Astrocyte of the cerebellum (primary cell): Measurements from ENCODE around the gene RMRP.
A peak's percentile ranks its signal among the peaks of the same experiment; 100 is the strongest.

Experiments used
- DNase-seq: peaks from one replicate; pipeline ENCODE4 v3.0.0-alpha.2; 2011; ENCODE audit warnings: low read depth
- H3K4me3 ChIP-seq: 2 replicates; pipeline ENCODE4 v1.5.1; 2011; ENCODE audit warnings: mild to moderate bottlenecking, low read depth, low read length, moderate library complexity
- in situ Hi-C: cut with HindIII; loops from 2 replicates; pipeline ENCODE4 v1.10.0; 2017; ENCODE audit warnings: low sequenced_read_pairs
- TF ChIP-seq, protein P1 (sequence below): IDR thresholded peaks from 2 replicates; pipeline ENCODE4 v1.5.1; 2012; ENCODE audit warnings: low read length, low read depth, moderate library complexity, mild to moderate bottlenecking; ENCODE audit errors: missing control alignments

RMRP gene

DNA sequence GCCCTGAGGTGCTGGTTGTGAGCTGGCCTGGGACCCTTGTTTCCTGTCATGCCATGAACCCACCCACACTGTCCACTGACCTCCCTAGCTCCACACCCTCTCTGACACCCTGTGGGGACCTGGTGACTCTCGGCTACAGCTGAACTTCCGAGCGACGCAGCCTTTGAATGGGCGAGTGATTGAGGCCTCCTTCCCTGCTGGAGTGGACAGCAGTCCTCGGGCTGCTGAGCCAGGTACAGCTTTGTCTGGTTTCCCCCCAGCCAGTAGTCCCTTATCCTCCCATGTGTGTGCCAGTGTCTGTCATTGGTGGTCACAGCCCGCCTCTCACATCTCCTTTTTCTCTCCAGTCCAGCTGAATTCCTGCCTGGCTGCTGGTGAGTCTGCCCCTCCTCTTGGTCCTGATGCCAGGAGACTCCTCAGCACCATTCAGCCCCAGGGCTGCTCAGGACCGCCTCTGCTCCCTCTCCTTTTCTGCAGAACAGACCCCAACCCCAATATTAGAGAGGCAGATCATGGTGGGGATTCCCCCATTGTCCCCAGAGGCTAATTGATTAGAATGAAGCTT is 22.0 kb upstream of the RMRP start:
- no peak for DNase-seq
- in situ Hi-C loops: loop anchor here (5.0 to 10.0 kb wide), 2 partner anchors 32 to 75 kb away; partner anchors contain the start of gene TESK1
- TF ChIP-seq, protein P1, sequence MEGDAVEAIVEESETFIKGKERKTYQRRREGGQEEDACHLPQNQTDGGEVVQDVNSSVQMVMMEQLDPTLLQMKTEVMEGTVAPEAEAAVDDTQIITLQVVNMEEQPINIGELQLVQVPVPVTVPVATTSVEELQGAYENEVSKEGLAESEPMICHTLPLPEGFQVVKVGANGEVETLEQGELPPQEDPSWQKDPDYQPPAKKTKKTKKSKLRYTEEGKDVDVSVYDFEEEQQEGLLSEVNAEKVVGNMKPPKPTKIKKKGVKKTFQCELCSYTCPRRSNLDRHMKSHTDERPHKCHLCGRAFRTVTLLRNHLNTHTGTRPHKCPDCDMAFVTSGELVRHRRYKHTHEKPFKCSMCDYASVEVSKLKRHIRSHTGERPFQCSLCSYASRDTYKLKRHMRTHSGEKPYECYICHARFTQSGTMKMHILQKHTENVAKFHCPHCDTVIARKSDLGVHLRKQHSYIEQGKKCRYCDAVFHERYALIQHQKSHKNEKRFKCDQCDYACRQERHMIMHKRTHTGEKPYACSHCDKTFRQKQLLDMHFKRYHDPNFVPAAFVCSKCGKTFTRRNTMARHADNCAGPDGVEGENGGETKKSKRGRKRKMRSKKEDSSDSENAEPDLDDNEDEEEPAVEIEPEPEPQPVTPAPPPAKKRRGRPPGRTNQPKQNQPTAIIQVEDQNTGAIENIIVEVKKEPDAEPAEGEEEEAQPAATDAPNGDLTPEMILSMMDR: no peak
- H3K4me3 ChIP-seq: no peak overlapping the region

DNA sequence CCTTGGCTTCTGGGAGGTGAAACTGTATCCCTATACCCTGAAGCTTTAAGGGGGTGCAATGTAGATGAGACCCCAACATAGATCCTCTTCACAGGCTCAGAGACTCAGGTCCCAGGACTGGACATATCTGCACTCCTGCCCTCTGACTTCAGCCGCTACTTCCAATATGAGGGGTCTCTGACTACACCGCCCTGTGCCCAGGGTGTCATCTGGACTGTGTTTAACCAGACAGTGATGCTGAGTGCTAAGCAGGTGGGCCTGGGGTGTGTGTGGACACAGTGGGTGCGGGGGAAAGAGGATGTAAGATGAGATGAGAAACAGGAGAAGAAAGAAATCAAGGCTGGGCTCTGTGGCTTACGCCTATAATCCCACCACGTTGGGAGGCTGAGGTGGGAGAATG is 21.3 kb upstream of the RMRP start:
- TF ChIP-seq, protein P1: no peak
- in situ Hi-C loops: loop anchor here (5.0 to 10.0 kb wide), 2 partner anchors 33 to 74 kb away; partner anchors contain the start of gene TESK1
- DNase-seq: no peak

DNA sequence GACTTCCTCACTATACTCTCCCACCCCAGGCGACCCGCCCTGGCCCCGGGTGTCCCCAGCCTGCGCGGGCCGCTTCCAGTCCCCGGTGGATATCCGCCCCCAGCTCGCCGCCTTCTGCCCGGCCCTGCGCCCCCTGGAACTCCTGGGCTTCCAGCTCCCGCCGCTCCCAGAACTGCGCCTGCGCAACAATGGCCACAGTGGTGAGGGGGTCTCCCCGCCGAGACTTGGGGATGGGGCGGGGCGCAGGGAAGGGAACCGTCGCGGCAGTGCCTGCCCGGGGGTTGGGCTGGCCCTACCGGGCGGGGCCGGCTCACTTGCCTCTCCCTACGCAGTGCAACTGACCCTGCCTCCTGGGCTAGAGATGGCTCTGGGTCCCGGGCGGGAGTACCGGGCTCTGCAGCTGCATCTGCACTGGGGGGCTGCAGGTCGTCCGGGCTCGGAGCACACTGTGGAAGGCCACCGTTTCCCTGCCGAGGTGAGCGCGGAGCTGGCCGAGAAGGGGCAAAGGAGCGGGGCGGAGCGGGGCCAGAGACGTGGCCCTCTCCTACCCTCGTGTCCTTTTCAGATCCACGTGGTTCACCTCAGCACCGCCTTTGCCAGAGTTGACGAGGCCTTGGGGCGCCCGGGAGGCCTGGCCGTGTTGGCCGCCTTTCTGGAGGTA is 18.0 kb upstream of the RMRP start:
- in situ Hi-C loops: loop anchor here (5.0 to 10.0 kb wide), 2 partner anchors 36 to 71 kb away; partner anchors contain the start of gene TESK1

More for the DNA sequence above, 21.3 kb upstream of the RMRP start:
- H3K4me3 ChIP-seq: no peak overlapping the region

DNA sequence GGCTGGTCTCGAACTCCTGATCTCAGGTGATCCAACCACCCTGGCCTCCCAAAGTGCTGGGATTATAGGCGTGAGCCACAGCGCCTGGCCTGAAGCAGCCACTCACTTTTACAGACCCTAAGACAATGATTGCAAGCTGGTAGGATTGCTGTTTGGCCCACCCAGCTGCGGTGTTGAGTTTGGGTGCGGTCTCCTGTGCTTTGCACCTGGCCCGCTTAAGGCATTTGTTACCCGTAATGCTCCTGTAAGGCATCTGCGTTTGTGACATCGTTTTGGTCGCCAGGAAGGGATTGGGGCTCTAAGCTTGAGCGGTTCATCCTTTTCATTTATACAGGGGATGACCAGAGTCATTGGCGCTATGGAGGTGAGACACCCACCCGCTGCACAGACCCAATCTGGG is 17.4 kb upstream of the RMRP start:
- DNase-seq: no peak
- peak overlapping the region; percentile 39 for H3K4me3 ChIP-seq
- TF ChIP-seq, protein P1: no peak
- in situ Hi-C loops: loop anchor here (5.0 to 10.0 kb wide), 2 partner anchors 37 to 70 kb away; partner anchors contain the start of gene TESK1

More for the DNA sequence above, 18.0 kb upstream of the RMRP start:
- no peak for DNase-seq
- peak overlapping the region; percentile 39 for H3K4me3 ChIP-seq
- TF ChIP-seq, protein P1: no peak

DNA sequence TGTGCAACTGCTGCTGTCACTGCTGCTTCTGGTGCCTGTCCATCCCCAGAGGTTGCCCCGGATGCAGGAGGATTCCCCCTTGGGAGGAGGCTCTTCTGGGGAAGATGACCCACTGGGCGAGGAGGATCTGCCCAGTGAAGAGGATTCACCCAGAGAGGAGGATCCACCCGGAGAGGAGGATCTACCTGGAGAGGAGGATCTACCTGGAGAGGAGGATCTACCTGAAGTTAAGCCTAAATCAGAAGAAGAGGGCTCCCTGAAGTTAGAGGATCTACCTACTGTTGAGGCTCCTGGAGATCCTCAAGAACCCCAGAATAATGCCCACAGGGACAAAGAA is 16.2 kb upstream of the RMRP start:
- in situ Hi-C loops: loop anchor here (10.0 kb wide), 1 partner anchor 69 kb away; the partner anchor contains the start of gene TESK1
- TF ChIP-seq, protein P1: no peak
- H3K4me3 ChIP-seq: no peak overlapping the region
- DNase-seq: no peak

DNA sequence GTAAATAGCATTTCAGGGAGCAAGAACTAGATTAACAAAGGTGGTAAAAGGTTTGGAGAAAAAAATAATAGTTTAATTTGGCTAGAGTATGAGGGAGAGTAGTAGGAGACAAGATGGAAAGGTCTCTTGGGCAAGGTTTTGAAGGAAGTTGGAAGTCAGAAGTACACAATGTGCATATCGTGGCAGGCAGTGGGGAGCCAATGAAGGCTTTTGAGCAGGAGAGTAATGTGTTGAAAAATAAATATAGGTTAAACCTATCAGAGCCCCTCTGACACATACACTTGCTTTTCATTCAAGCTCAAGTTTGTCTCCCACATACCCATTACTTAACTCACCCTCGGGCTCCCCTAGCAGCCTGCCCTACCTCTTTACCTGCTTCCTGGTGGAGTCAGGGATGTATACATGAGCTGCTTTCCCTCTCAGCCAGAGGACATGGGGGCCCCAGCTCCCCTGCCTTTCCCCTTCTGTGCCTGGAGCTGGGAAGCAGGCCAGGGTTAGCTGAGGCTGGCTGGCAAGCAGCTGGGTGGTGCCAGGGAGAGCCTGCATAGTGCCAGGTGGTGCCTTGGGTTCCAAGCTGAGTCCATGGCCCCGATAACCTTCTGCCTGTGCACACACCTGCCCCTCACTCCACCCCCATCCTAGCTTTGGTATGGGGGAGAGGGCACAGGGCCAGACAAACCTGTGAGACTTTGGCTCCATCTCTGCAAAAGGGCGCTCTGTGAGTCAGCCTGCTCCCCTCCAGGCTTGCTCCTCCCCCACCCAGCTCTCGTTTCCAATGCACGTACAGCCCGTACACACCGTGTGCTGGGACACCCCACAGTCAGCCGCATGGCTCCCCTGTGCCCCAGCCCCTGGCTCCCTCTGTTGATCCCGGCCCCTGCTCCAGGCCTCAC is 15.6 kb upstream of the RMRP start, which contains the start of gene CA9:
Gene CA9 (plus strand): TSS at position 797 of the 893 bp plus-strand sequence. CDS start 32 bp downstream, at position 829.
- no peak for DNase-seq
- TF ChIP-seq, protein P1: no peak
- in situ Hi-C loops: loop anchor here (10.0 kb wide), 1 partner anchor 69 kb away; the partner anchor contains the start of gene TESK1
- H3K4me3 ChIP-seq: no peak within 1 kb of the TSS
